ENCODE results near the gene MAFG. TPM values are rescaled to one million over a fixed set of nuclear protein-coding genes. Genes with fewer than 3 reads are reported as not detected.

The MAFG gene
- total RNA-seq, 1 experiment from 2014 or later: 29.1 TPM

GRCh38 chr17:81879121-81879520 is 48.4 kb downstream of the MAFG start:
- Histone ChIP-seq H3K4me1 (no peaks in the 10 kb centered on the region), H3K9me3 (no peaks in the 10 kb centered on the region), H3K4me3 (ENCODE audit: low read depth, low read length) (no peak overlapping the region), H3K36me3 (ENCODE audit: control insufficient read depth, insufficient read depth, low read length) (peaks cover 3% of the 10 kb centered on the region), H3K27me3 (replicated peaks; ENCODE audit: control insufficient read depth, insufficient read depth, low read length) (no peaks in the 10 kb centered on the region)
- intact Hi-C loops (cut with micrococcal nuclease; ENCODE audit: unreplicated experiment): no loop called here
- H3K27me3 Mint-ChIP-seq (ENCODE audit: insufficient read depth, unreplicated experiment): no peaks in the 10 kb centered on the region
- H3K36me3 Mint-ChIP-seq (ENCODE audit: insufficient read depth, unreplicated experiment): peaks cover 90% of the 10 kb centered on the region
- H3K4me1 Mint-ChIP-seq (ENCODE audit: low read depth, unreplicated experiment): no peaks in the 10 kb centered on the region
- H3K27ac Mint-ChIP-seq (ENCODE audit: unreplicated experiment): no peak overlapping the region
- BruUV-seq (replicated peaks): no TSS peak
- CTCF ChIA-PET: no interaction called here
- TF ChIP-seq CTCF (IDR thresholded peaks at IDR 0.05; ENCODE audit: insufficient read depth in 1 of 2, low read depth in 1 of 2, low read length in 1 of 2, severe bottlenecking in 1 of 2, unreplicated experiment in 1 of 2): no peak
- no peak overlapping the region for H3K4me3 Mint-ChIP-seq (ENCODE audit: unreplicated experiment)
- DNase-seq: no peak
- H3K9me3 Mint-ChIP-seq (ENCODE audit: unreplicated experiment): no peaks in the 10 kb centered on the region
- POLR2A ChIA-PET: no interaction called here

GRCh38 chr17:81878294-81878693 is 49.2 kb downstream of the MAFG start:
- ChIA-PET CTCF (no interaction called here), POLR2A (no interaction called here)
- H3K9me3 Mint-ChIP-seq (ENCODE audit: unreplicated experiment): no peaks in the 10 kb centered on the region
- H3K4me1 Mint-ChIP-seq (ENCODE audit: low read depth, unreplicated experiment): no peaks in the 10 kb centered on the region
- peaks cover 3% of the 10 kb centered on the region; the same call in 1 of the 2 replicates for H3K36me3 ChIP-seq (ENCODE audit: control insufficient read depth, insufficient read depth, low read length)
- DNase-seq: no peak
- intact Hi-C loops (cut with micrococcal nuclease; ENCODE audit: unreplicated experiment): no loop called here
- H3K4me3 ChIP-seq (ENCODE audit: low read depth, low read length): no peak overlapping the region
- H3K27me3 Mint-ChIP-seq (ENCODE audit: insufficient read depth, unreplicated experiment): no peaks in the 10 kb centered on the region
- no peak for TF ChIP-seq CTCF (IDR thresholded peaks at IDR 0.05; ENCODE audit: insufficient read depth in 1 of 2, low read depth in 1 of 2, low read length in 1 of 2, severe bottlenecking in 1 of 2, unreplicated experiment in 1 of 2)
- no peak overlapping the region for H3K27ac Mint-ChIP-seq (ENCODE audit: unreplicated experiment)
- no peak overlapping the region for H3K4me3 Mint-ChIP-seq (ENCODE audit: unreplicated experiment)
- peaks cover 89% of the 10 kb centered on the region for H3K36me3 Mint-ChIP-seq (ENCODE audit: insufficient read depth, unreplicated experiment)
- BruUV-seq (replicated peaks): no TSS peak
- no peaks in the 10 kb centered on the region for H3K27me3 ChIP-seq (replicated peaks; ENCODE audit: control insufficient read depth, insufficient read depth, low read length)
- no peaks in the 10 kb centered on the region for H3K9me3 ChIP-seq
- H3K4me1 ChIP-seq: no peaks in the 10 kb centered on the region

GRCh38 chr17:81877569-81877968 is 50.0 kb downstream of the MAFG start:
- peaks cover 3% of the 10 kb centered on the region; the same call in 1 of the 2 replicates for H3K4me1 ChIP-seq
- TF ChIP-seq CTCF (IDR thresholded peaks at IDR 0.05; ENCODE audit: insufficient read depth in 1 of 2, low read depth in 1 of 2, low read length in 1 of 2, severe bottlenecking in 1 of 2, unreplicated experiment in 1 of 2): no peak

More at GRCh38 chr17:81877569-81877968, 50.0 kb downstream of the MAFG start:
- no peak overlapping the region for H3K4me3 ChIP-seq (ENCODE audit: low read depth, low read length)
- ChIA-PET POLR2A (no interaction called here), CTCF (no interaction called here)
- no peaks in the 10 kb centered on the region for H3K27me3 ChIP-seq (replicated peaks; ENCODE audit: control insufficient read depth, insufficient read depth, low read length)
- no peak overlapping the region for H3K4me3 Mint-ChIP-seq (ENCODE audit: unreplicated experiment)
- no peaks in the 10 kb centered on the region for H3K9me3 Mint-ChIP-seq (ENCODE audit: unreplicated experiment)
- intact Hi-C loops (cut with micrococcal nuclease; ENCODE audit: unreplicated experiment): no loop called here
- H3K27ac Mint-ChIP-seq (ENCODE audit: unreplicated experiment): no peak overlapping the region
- no peaks in the 10 kb centered on the region for H3K9me3 ChIP-seq
- DNase-seq: no peak
- no peaks in the 10 kb centered on the region for H3K4me1 Mint-ChIP-seq (ENCODE audit: low read depth, unreplicated experiment)
- BruUV-seq (replicated peaks): no TSS peak
- H3K27me3 Mint-ChIP-seq (ENCODE audit: insufficient read depth, unreplicated experiment): no peaks in the 10 kb centered on the region
- H3K36me3 ChIP-seq (ENCODE audit: control insufficient read depth, insufficient read depth, low read length): 0 out of 2 replicates have a peak, but pooled peaks cover 3% of the 10 kb centered on the region
- H3K36me3 Mint-ChIP-seq (ENCODE audit: insufficient read depth, unreplicated experiment): peaks cover 89% of the 10 kb centered on the region
